ENCODE measurements around the gene MYCBP2.
A peak's percentile ranks its signal among the peaks of the same experiment; 100 is the strongest.
"Not testable (repeated sequence)": the region's sequence is repeated elsewhere in the genome, so short reads cannot be mapped to it uniquely, and the experiment has no call there.

MYCBP2 gene

DNA sequence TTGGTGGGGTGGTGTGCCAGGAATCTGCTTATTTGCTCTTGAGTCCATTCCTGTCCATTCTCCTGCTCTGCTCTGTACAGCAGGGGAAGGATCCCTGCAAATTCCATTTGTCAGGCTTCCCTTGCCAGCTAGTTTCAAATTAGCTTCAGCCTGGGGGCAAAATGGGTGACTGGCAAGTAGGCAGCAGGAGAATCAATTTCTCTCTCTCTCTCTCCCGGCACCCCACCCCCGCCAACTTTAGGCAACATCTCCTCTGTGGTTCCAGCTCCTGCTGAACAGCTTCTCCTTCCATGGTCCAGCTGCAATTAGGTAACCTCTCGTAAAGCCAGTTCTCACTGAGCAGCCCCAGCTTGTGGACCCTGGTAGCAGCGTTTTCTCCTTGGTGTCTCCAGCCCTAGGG is 6.7 kb upstream of the MYCBP2 start:
- DNase-seq = no peak

- no peak for DNase-seq
These were observed 4.5 kb upstream of the MYCBP2 start for GRCh38 chr13:77331421-77331820.

GRCh38 chr13:77329911-77330584 is 3.2 kb upstream of the MYCBP2 start:
- no peak for DNase-seq

DNA sequence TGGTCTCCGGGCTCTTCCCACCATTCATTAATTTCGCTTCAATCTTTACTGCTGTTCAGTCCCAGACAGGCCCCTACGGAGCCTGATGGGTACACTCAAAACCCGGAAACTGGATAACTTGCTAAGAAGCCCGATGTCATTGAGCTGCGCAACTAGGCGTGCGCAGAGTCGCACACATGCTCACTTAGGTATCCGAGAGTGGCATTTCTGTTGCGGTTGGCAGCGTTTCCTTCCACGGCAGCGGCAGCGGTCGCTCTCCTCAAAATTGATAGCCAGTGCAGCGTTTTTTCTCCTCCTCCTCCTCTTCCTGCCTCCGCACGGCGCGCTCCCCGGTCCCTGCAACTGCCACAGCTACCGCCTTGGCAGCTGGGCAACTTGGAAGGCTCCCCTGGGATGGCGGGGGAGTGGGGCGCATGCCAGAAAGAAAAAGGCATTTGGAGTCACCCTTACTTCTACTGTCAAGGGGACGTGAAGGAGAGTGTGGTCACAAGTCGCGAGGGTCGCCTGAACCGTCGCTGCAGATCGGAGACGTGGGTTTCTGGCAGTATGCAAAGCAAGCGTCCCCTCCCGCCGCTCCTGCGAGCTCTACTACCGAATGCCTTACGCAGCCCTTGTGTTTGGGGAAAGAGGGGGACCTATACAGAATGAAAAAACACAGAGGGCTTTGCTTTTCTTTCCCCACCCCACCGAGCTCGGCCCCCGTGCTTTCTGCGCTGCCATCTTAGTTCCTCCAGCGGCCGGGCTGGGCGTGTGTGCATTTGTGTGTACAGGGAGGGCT is 2.4 kb upstream of the MYCBP2 start:
- peak; percentile 96 for DNase-seq

GRCh38 chr13:77328819-77329132 is 1.9 kb upstream of the MYCBP2 start:
- no peak for DNase-seq

GRCh38 chr13:77325371-77325980 is 1.4 kb downstream of the MYCBP2 start:
- no peak for DNase-seq

DNA sequence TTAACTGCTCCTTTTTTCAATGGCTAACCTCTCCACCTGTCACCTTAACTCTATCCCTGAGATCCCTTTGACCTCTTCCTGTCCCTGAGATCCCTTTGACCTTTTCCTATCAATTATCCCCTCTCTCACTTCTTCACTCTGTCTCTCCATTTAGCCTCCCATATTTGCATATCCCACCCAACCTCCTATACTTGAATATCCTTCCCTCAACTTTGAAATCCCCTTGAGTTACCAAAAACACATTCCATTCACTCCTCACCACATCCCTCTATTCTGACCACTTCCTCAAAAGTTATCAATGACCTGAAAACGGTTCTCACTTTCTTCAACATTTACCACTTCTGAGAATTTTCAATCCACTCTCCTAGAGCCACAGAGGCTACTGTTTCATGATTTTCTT is 3.0 kb downstream of the MYCBP2 start:
- no peak for DNase-seq

GRCh38 chr13:77319536-77319935 is 7.4 kb downstream of the MYCBP2 start:
- DNase-seq = no peak

GRCh38 chr13:77318741-77319140 is 8.2 kb downstream of the MYCBP2 start:
- DNase-seq = no peak

DNA sequence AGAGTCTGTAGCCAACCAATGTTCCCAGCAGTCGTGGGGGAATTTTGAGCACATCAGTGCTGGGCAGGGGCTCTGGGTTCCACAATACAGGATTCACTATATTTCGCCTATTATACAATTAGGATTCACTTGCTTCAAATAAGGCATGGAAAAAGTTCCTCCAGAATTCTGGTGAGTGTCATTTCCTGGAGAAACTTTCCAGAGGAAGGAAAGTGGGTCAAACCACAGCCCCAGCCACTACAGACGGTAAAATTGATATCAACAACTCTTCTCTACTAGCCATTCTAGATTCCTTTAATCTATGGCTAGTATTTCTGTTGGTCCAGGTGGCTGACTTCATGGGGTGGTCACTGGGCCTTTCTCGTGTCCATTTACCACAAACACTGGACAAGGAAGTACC is 10.5 kb downstream of the MYCBP2 start:
- no peak for DNase-seq

GRCh38 chr13:77315509-77315908 is 11.4 kb downstream of the MYCBP2 start:
- not testable (repeated sequence) for DNase-seq

- DNase-seq = no peak
These were observed 13.0 kb downstream of the MYCBP2 start for GRCh38 chr13:77313923-77314322.

- no peak for DNase-seq
These were observed 14.6 kb downstream of the MYCBP2 start for GRCh38 chr13:77312311-77312710.

- no peak for DNase-seq
These were observed 16.2 kb downstream of the MYCBP2 start for GRCh38 chr13:77310579-77311279.

DNA sequence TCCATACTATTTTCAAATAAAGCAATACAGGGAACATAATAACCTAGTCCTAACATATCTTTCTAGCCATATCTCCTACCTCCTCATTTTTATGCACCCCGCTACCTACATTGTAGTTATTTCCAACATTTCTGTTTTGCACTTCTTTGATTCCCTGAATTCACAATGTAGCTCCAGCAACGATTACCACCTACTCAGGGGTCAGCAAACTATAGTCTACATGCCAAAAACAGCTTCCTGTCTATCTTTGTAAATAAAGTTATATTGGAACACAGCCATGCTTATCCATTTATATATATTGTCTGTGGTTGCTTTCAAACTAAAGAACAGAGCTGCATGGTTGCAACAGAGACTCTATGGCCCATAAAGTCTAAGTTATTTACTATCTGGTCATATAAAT is 16.7 kb downstream of the MYCBP2 start:
- no peak for DNase-seq

DNA sequence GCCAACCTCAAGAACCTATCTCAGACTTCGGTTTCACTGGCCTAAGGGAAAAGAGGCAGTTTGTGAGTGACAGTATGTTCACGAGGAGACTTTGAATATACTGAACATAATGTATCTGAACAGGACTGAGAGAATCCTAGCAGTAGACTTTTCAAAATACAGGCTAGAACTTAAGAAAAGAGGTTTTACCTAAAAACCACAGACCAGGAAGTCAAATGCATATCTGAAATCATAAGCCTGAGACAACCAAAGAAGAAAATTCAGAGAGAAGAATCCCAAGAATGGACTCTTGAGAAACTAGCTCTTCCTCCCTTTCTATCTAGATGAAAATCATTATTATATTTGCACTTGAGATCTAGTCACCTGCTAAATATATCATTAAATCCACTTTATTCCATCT is 17.6 kb downstream of the MYCBP2 start:
- DNase-seq = no peak

DNA sequence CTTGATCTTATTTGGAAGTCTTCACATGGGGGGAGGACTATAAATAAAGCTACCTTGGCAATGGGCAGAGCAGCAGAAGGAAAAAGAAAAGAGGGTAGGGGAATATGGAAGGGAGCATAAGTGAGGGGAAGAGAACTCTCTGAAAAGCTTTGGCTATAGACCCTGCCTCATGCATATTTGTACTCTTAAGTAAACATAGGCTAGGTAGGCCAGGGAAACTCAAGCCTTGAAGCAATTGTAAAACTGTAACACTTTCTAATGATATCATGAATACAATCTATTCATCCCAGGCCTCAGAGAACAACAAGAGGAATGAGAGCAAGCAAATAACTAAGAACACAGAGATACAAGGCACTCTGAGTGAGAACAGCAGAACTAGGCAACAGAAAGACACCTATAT is 20.4 kb downstream of the MYCBP2 start:
- DNase-seq = no peak

DNA sequence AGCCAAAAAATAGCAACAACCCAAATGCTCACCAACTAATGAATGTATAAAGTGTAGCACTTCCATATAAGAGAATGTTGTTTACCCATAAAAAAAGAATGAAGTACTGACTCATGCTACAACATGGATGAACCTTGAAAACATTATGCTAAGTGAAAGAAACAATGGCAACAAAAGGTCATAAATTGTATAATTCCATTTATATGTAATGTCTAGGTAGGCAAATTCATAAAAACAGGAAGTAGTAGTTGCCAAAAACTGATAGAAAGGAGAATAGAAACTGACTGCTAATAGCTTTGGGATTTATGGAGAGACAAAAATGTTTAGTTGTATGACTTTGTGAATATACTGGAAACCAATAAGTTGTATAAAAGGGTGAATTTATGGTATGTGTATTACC is 21.6 kb downstream of the MYCBP2 start:
- DNase-seq = no peak

DNA sequence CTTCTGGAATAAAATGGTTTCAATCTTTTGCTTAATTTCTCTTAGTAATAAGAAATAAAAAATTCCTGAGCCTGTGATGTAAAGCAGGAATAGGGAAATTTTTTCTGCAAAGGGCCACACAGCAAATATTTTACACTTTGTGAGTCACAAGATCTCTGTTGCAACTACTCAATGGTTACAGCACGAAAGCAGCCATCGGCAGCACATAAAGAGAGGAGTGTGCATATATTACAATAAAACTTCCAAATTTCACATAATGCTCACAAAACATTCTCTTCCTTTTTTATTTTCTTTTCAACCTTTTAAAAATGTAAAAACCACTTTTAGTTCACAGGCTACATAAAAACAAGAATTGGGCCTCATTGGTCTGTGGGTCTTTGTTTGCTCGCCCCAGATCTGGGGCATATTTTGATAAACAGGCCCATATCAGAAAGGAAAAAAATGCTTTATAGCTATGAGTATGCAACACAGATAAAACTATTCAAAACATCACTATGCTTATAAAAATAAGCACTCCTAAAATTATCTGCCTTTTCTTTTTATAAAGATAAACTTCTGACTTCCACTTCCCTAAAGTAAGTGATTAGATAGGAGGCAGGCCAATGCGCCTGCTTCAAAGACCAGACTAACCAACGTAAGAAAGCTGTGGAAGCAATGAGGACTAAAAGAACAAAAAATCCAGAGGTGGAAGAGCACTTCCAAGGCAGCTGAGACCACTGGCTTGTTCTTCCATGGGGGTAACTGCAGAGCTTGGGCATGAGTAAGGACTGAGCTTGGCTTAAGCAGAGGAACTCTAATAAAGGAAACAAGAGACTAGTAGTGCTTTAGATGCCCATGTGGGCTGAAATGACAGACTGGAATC is 26.5 kb downstream of the MYCBP2 start:
- no peak for DNase-seq

- no peak for DNase-seq
These were observed 27.3 kb downstream of the MYCBP2 start for GRCh38 chr13:77299587-77299986.

- DNase-seq = no peak
These were observed 28.5 kb downstream of the MYCBP2 start for GRCh38 chr13:77298426-77298825.

GRCh38 chr13:77291774-77292173 is 35.1 kb downstream of the MYCBP2 start:
- no peak for DNase-seq

DNA sequence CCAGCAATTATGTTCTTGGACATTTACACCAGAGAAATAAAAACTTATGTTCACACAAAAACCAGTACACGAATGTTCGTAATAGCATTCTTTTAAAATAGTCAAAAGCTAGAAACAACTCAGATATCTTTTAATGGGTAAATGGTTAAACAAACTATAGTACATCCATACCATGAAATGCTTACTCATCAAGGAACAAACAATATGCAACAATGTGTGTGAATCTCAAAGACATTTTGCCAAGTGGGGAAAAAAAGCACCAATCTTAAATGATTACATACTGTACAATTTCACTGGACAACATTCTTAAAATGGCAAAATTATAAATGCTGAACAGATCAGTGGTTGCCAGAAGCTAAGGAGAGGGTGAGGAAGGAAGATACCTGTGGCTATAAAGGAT is 36.6 kb downstream of the MYCBP2 start:
- no peak for DNase-seq

Data from NCI-H2171 (cell line).